ENCODE measurements around the gene TMTC1.
A peak's percentile ranks its signal among the peaks of the same experiment; 100 is the strongest.
"Not testable (repeated sequence)": the region's sequence is repeated elsewhere in the genome, so short reads cannot be mapped to it uniquely, and the experiment has no call there.

The TMTC1 gene

DNA sequence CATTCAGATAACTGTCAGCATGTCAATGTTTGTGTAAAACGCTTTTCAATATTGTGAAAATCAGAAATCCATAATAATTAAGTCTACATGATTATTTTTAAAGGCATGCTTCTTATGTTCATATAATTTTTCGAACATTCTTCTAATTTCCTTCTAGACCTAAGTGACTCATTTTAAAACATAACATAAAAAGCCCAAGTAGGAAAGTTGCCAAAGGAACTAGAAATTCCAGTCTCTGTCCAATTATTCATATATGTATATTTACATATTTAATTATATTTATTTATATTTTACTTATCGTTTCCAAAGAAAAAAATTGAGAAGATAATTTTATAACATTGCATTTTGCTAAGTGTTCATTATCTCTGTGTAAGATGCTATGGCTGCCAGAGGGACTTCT, 110.4 kb downstream of the TMTC1 start:
- FAIRE-seq (no peak), DNase-seq (ENCODE audit: low spot score) (no peak)

DNA sequence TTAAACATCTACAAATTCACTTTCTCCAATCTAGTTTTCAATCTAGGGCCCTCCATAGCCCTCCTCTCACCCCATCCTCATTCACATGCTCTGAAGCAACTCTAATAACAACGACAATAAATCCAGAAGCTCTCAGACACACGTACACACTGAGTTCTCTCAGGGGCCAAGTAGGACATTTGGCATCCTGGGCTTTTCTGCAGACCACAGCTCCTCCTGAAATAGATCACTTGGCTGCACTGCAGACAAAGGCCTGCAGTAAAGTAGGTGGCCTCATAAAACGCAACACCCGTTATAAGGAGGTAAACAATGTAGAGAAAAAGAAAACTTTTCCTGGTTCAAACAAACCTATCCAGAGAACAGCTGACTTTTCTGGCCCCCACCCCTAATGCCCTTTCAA, 111.2 kb downstream of the TMTC1 start:
- FAIRE-seq: no peak
- DNase-seq (ENCODE audit: low spot score): no peak

DNA sequence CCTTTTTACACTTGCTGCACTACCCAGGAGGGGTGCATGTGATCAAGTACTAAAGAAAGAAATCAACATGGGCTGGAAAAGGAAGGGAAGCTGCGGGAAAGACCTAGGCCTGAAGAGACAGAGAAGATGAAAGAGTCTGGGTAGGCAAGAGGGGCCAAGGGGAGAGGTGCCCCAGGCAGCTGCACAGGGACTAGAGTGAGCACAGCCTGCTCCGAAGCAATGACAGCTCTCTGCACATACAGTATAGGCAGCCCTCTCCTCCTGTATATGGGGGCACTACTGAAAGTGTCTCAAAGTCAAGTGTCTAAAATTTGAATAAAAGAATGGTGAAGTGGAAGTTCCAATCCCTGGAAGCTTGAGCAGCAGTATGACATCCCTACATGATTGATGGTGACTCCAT, 112.0 kb downstream of the TMTC1 start:
- FAIRE-seq (no peak), DNase-seq (ENCODE audit: low spot score) (no peak)

DNA sequence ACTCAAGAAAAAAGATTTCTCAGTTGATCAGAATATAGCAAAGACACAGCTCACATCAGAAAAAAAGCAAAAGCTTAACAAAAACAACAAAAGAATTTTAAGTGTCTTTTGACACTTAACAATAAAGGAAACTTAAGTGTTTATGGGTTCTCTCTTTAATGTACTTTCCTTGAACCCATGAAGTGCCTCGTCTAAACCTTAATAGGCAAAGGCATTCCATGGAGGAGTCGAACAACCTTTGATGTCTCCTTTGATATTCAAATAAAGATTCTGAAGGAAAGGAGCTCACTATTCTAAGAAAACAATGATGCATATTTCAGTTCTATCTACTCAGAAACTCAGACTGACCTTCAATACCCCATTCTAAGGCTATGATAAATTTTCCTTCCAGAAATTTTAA, 116.7 kb downstream of the TMTC1 start:
- no peak for DNase-seq (ENCODE audit: low spot score)

DNA sequence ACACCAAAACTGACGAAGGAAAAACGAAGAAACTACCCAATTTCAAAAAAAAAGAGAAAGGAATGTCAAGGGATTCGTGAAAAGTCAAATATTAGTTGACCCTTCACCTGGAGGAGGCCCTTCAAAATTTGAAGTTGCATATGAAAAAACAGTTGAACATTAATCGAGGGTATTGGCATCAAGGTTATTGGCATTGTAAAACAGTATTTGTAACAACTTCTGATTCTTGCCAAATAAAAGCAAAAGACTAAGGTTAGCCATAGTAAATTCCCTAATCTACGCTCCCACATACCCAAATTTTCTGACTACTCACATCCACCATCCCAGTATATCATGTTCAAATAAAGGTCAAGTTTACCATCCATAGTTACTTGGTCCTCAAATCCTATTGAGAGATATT, 118.6 kb downstream of the TMTC1 start:
- FAIRE-seq: no peak
- DNase-seq (ENCODE audit: low spot score): no peak

More for the DNA sequence above, 116.7 kb downstream of the TMTC1 start:
- FAIRE-seq: no peak

DNA sequence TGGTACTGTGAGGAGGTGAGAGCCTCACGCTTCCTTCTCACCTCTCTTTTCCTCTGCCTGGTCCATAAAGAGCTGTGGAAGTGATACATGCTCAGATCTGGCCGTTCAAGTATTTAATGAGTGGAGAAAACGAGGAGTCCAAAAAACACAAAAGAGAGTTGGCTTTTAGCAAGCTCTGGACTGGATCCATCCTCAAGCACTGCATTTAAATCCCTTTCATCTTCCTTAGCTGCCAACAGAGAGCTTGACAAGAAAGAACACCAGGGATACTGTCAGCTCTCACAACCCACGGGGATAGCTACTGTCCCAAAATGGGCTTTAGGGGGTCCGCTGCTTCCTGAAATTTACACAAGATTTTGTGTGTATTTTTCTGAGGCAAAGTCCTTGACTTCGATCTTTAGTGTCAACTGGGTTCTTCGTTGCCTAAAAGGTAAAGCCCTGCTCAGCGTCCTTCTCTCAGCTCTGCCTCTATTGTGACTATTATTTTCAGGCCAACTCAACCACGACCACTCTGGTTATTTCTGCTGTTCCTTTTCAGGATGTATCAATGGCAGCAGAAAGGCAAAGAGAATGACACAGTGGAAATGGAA, 120.9 kb downstream of the TMTC1 start:
- DNase-seq (ENCODE audit: low spot score) (no peak), FAIRE-seq (no peak)

DNA sequence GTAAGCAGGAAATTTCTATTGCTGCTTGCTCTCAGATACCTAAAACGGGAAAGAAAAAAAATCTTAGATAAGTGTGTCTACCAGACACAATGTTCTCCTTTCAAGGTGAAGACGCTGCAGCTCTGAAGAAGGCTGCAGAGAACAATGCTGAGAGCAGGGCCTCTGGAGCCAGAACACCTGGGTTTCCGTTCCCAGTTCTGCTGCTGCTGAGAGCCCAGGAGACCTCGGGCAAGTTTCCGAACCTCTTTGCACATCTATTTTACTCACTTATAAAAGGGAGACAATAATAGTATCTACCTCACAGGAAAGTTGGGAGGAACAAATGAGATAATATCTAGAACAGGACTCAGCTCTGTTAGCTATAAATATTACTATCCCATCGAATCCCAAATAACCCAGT, 122.9 kb downstream of the TMTC1 start:
- DNase-seq (ENCODE audit: low spot score) (no peak), FAIRE-seq (no peak)

DNA sequence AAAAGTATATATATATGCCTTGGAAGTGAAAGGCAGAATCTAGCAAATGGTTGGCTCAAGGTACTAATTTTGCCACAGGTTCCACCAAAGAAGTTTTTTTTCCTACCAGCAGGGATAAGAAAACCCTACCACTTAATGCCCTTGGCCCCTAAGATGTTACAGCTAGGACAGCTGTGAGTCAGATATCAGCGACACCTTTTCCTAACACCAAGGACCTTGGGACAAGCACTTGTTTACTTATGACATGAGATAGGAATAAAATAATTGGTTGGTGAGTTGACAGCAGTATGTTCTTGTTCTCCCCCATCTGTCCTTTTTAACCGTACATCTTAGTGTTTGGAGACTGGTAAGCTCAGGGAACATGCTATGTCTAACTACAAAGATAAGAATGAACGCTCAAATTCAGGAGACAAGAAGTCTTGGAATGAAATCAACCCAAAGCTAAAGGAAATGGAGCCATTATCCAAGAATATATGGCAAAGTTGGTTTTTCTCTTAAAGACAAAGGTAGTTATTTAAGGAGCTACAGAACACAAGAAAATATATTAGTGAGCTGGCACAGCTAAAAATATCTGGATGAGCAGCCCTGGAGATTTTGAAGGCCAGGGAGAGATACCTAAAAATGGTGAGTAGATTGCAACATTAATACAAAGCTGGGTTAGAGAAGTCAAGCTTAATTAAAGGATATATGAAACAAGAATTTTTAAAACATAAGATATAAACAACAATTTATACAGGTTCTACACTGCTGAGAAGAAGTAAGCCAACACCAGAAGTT, 126.8 kb downstream of the TMTC1 start:
- DNase-seq (ENCODE audit: low spot score) (no peak), FAIRE-seq (no peak)

DNA sequence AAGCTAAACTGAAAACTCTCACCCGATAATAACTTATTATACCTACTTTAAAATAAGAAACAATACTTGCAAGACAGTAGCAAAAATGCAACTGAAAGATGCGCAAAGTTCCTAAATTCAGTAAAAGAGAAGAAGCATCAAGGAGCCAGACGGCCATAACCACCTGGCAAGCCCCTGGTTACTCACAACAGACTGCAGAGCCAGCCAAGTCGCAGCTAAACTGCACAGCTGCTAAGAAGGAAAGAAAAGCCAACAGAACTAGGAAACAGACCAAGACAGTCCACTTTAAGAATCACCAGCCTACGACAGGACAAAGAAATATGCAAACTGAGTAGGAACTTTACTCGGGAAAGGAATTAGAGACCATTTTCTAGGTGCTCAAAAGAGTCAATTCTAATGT, 127.9 kb downstream of the TMTC1 start:
- FAIRE-seq: no peak
- DNase-seq (ENCODE audit: low spot score): no peak

DNA sequence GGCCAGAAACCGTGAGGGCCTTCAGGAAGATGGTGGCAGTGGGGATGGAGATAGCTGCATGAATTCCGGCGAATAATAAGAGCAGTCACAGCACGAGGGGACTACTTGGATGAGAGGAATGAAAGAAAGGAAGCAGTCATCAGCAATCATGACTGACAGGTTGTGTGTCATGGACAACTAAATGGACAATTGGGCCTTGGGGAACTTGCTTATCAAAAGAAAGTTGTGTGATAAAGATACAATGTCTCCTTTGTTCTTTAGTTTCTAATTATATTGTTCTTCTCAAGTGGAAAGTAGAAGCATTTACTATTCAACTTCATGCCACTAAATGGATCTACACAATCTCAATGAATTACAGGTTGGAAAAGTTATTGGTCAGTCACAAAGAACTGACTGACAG, 130.5 kb downstream of the TMTC1 start:
- DNase-seq (ENCODE audit: low spot score) (no peak), FAIRE-seq (no peak)

DNA sequence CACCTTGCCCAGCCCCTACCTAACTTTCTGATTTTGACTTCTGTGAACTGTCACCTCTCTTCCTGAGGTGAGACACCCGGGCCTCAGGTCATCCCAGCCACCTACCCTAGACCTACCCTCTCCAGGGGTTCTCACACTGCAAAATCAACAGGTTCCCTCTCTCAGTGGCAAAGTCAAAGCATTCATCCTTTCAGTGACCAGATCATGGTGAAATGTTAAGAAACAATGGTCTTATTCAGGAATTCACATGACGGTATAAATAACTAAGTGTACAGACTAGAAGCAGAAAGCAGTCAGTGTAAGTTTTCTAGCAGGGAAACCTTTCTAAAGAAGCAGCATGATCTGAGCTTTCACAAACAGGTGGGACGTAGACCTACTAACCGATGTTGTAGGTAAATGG, 133.4 kb downstream of the TMTC1 start:
- FAIRE-seq (no peak), DNase-seq (ENCODE audit: low spot score) (no peak)

DNA sequence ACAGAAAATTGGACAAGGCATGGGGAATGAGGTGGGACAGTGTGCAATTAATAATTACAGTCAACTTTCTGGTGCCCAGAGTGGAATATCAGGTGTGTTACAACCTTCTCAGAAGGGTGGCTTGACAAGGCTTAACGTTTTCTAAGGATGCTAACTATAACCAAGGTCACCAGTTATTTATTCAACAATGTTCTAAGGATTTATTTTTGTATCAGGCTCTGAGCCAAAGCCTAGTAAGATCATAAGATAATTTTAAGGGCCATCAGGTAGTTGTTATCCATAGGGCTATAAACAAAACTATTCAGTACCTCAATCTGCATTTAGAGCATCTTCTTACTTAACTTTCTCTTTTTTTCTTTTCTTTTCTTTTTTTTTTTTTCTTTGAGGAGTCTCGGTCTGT, 134.0 kb downstream of the TMTC1 start:
- FAIRE-seq (no peak), DNase-seq (ENCODE audit: low spot score) (no peak)

DNA sequence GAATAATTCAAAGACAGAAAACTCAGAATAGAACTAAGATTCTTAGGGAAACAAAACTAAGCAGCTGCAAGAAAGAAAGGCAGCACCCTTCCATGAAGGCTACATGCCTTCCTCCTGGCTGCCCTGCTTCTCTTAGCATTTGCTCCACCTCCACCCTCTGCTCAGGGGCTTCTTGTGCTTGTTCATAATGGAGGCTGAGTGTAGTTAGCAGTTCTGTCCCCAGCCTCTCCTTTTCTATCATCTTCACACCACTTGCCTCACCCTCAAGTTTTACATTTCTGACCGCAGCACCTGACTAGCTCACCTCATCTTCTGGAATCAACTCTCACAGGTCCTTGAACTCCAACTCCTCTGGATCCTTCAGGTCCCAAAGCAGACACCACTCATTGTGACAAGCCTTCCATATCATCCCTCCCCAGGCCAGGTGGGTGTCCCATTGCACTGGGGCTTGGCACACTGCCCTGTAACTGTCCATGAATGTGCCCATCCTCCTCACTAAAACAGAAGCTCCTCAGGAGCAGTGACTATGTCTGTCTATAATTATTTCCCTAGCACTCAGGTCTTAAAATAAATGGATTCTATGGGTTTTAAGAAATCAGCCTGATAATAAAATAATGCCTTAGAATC, 139.1 kb downstream of the TMTC1 start:
- FAIRE-seq: no peak
- no peak for DNase-seq (ENCODE audit: low spot score)

DNA sequence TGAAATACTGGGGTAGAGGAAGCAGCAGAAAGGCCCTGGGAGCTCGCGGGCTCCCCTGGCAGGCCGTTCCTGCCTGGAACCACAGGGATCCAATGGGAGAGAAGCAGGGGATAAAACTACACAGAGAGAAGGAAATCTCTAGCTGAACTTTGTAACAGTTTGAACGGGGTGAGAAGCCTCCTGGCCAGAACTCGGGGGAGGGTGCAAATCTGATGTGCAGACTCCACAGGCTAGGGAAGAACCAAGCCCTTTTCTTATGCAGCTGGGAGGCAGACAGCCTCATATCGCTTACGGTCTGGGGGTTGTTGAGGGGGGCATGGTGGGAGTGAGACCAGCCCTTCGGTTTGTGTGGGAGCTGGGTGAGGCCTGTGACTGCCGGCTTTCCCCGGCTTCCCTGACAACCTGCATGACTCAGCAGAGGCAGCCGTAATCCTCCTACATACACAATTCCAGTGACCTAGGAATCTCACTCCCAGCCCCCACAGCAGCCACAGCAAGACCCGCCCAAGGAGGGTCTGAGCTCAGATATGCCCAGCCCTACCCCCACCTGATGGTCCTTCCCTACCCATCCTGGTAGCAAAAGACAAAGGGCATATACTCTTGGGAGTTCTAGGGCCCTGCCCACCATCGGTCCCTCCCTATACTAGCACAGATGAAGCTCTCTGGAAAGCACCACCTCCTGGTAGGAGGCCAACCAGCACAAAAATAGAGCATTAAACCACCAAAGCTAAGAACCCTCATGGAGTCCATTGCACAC, 143.0 kb downstream of the TMTC1 start:
- peak; percentile 50 for DNase-seq (ENCODE audit: low spot score)
- FAIRE-seq: no peak

DNA sequence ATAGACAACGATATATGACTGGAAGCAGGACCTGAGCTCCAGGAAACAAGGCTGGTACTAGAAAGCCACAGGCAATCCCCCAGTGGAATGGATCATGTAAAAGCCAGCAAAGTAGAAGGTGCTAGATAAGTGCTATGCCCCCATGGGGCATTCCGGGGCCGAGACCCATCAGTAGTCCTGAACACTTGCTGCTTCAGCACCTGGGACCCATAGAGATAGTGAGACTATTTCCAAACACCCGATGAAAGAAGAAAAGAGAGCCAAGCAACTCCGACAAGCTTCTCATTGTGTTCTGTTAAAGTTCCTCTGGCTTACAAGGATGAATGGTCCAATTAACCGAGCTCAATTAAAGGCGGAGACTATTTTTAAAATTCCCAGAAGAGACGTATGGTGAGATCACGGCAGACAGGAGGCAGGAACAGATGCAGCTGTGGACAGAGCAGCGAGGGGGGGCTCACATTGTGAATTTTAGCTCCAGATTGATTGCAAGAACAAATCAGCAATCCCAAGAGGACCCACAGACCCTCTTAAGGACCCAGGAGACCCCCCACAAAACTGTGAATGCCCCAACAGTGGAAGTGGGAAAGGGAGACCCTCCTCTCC, 143.7 kb downstream of the TMTC1 start:
- FAIRE-seq (no peak), DNase-seq (ENCODE audit: low spot score) (no peak)

DNA sequence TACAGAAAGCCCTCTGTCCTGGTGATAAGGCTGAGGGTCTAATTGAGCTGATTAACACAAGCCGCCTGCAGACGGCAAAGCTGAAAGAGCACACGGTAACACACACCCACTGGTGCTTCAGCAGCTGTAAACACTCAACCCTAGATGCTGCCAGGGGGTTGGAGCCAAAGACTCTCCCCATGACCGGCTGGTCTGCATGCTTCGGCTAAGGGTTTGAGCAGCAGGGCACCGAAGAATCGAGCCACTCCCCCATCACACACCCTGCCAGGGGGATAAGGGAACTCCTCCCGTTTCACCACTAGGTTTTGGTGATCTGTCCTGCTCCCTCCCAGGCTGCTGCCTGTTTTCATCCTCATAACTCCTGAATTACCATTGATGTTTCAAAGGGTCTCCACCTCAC, 145.2 kb downstream of the TMTC1 start:
- DNase-seq (ENCODE audit: low spot score) (no peak), FAIRE-seq (no peak)

DNA sequence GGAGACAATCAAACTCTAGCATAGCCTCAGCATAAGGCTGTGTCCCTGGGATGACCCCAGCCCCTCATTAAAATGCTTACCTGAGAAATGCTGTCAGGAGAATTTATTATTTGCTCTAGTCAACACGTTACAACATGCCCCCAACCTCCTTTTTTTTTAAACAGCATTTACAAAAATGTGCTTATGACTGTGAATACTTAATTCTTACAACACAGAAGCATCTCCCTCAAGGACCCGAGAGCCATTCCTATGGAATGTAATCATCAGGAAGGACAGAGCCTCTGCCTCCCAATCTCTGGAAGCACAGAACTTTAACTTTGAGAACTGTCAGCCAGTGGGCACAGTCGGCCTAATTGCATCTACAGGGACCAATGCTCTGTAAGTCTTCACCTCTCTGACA, 149.7 kb downstream of the TMTC1 start:
- FAIRE-seq: no peak
- no peak for DNase-seq (ENCODE audit: low spot score)

DNA sequence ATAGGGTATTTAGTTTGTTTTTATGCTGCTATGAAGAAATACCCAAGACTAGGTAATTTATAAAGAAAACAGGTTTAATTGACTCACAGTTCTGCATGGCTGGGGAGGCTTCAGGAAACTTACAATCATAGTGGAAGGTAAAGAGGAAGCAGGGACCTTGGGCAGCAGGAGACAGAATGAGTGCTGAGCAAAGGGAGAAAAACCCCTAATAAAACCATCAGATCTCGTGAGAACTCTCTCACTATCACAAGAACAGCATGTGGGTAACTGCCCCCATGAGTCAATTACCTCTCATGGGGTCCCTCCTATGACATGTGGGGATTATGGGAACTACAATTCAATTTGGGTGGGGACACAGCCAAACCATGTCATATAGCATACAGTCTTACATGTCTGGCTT, 153.6 kb downstream of the TMTC1 start:
- FAIRE-seq: not testable (repeated sequence)

DNA sequence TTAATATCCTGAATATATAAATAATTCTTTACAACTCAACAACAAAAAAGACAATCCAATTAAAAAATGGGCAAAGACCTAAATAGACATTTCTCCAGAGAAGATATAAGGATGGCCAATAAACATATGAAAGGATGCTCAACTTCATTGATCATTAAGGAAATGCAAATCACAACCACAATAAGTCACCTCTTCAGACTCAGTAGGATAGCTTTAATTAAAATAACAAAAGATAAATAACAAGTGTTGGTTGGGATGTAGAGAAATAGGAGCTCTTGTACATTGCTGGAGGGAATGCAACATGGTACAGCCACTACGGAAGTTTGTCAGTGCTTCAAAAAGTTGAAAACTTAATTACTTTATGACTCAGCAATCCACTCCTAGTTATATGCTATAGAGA, 156.5 kb downstream of the TMTC1 start:
- DNase-seq (ENCODE audit: low spot score): no peak
- FAIRE-seq: no peak

More for the DNA sequence above, 153.6 kb downstream of the TMTC1 start:
- DNase-seq (ENCODE audit: low spot score): not testable (repeated sequence)

DNA sequence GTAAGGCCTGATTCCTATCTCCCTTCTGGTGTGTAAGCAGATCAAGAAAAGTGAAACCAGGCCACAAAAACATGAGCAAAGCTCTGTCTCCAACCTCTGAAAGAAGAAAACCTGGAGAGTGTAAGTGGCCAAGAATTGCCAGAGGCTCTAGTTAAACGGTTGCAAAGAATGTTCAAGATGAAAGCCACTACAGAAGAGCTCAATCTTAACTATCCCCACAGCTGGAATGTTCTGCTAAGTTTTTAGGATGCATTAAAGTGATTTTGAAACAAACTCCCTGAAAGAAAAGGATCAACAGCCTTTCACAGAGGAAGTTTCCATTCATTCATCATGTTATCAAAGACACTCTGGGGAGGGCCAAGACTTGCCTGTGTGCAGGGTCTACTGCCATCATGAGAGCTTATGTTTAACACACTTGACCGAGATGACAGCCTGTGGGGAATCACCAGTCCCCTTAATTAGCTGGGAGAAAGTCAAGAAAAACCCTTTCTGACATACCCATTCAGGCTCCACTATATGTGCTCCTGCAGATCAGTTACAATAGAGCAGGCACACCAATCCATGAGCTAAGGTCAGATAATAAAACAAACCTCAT, 158.3 kb downstream of the TMTC1 start:
- FAIRE-seq: no peak

DNA sequence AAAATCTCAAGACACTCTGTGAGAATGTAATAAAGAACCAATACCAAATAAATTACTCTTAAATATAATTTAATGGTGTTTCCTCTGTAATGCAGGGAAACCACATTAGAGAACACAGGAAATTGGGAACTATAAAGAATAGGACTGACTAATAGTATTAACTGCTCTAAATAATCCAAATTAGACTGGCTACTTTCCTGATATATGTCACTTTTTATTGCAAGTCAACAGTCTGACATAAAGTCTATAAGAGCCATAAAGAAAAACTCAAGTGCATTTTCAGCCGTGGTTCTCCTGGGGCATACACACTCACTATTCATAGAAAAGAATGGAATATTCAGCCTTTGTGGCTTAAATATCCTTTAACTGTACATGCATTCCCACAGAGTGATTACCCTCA, 161.5 kb downstream of the TMTC1 start:
- no peak for FAIRE-seq
- DNase-seq (ENCODE audit: low spot score): no peak

More for the DNA sequence above, 158.3 kb downstream of the TMTC1 start:
- DNase-seq (ENCODE audit: low spot score): no peak

Data from RCC 7860 (cell line).